HL-60 (cell line): ENCODE data around the gene KCNH4.

Experiments used
- CTCF ChIP-seq: IDR thresholded peaks from one replicate; pipeline ENCODE4 v1.5.1; 2011; ENCODE audit warnings: low read length, control low read depth, inconsistent platforms; ENCODE audit not compliant: insufficient read depth
- GABPA ChIP-seq: IDR thresholded peaks from 2 replicates; pipeline ENCODE4 v1.6.1; 2012; ENCODE audit warnings: low read depth
- POLR2AphosphoS5 ChIP-seq: IDR thresholded peaks from 2 replicates; pipeline ENCODE4 v1.6.1; 2012; ENCODE audit warnings: low read depth
- REST ChIP-seq: IDR thresholded peaks from 2 replicates; pipeline ENCODE4 v1.6.1; 2012; ENCODE audit warnings: low read depth; ENCODE audit not compliant: insufficient replicate concordance
- SPI1 ChIP-seq: IDR thresholded peaks from 2 replicates; pipeline ENCODE4 v1.6.1; 2012; ENCODE audit warnings: low read depth, mild to moderate bottlenecking, borderline replicate concordance

GRCh38 chr17:42187833-42188232, 6.9 kb upstream of the KCNH4 start:
- TF ChIP-seq POLR2AphosphoS5 (no peak), CTCF (no peak), REST (no peak), GABPA (no peak), SPI1 (no peak)
